DND-41 (cell line): ENCODE measurements around the gene TMX1.

Experiments
- ATAC-seq: fragments of 200-7000 bp; cut with Tn5 transposase; 3 replicates; pipeline ENCODE4 v1.9.1; 2021; ENCODE audit warnings: low read depth; ENCODE audit not compliant: insufficient read depth
- DNase-seq: peaks from one replicate; pipeline ENCODE4 v3.0.0-alpha.2; 2020
- H2AFZ ChIP-seq: 2 replicates; pipeline ENCODE4 v1.6.0; 2012; ENCODE audit warnings: low read depth, low read length
- H3K27ac ChIP-seq: 2 replicates; pipeline ENCODE4 v1.5.1; 2012; ENCODE audit warnings: low read length, inconsistent platforms
- H3K27me3 ChIP-seq: fragments of 200-600 bp; sonication (generic); 2 replicates; pipeline ENCODE4 v1.6.0; 2012; ENCODE audit warnings: low read length, mild to moderate bottlenecking, inconsistent platforms; ENCODE audit not compliant: insufficient read depth, poor library complexity
- H3K36me3 ChIP-seq: 2 replicates; pipeline ENCODE4 v1.5.1; 2012; ENCODE audit warnings: low read length, inconsistent platforms; ENCODE audit not compliant: insufficient read depth
- H3K4me1 ChIP-seq: 2 replicates; pipeline ENCODE4 v1.5.1; 2012; ENCODE audit warnings: mild to moderate bottlenecking, low read length; ENCODE audit not compliant: insufficient read depth
- H3K4me2 ChIP-seq: 2 replicates; pipeline ENCODE4 v1.6.0; 2012; ENCODE audit warnings: mild to moderate bottlenecking, moderate library complexity, low read length, inconsistent platforms; ENCODE audit not compliant: insufficient read depth
- H3K4me3 ChIP-seq, 2 experiments: fragments of 200-600 bp in 1 of 2; shearing (Covaris generic) in 1 of 2; 2 replicates each; pipeline ENCODE4 v1.5.1; 2012 to 2016; ENCODE audit warnings: inconsistent platforms in 2 of 2, low read length in 2 of 2, mild to moderate bottlenecking in 2 of 2, low read depth in 1 of 2, moderate library complexity in 1 of 2
- H3K79me2 ChIP-seq: 2 replicates; pipeline ENCODE4 v1.6.0; 2012; ENCODE audit warnings: low read length, inconsistent platforms; ENCODE audit not compliant: insufficient read depth
- H3K9ac ChIP-seq: 2 replicates; pipeline ENCODE4 v1.6.0; 2012; ENCODE audit warnings: low read depth, mild to moderate bottlenecking, inconsistent platforms, low read length, moderate library complexity
- H3K9me3 ChIP-seq: 2 replicates; pipeline ENCODE4 v1.5.1; 2012; ENCODE audit warnings: low read length, moderate library complexity, mild to moderate bottlenecking, inconsistent platforms; ENCODE audit not compliant: insufficient read depth, severe bottlenecking
- H4K20me1 ChIP-seq: 2 replicates; pipeline ENCODE4 v1.6.0; 2012; ENCODE audit warnings: low read length; ENCODE audit not compliant: insufficient read depth
- EZH2 ChIP-seq: IDR thresholded peaks from 3 replicates; pipeline ENCODE4 v1.6.1; 2012; ENCODE audit warnings: borderline replicate concordance, low read depth, mild to moderate bottlenecking, moderate library complexity, low read length, inconsistent platforms; ENCODE audit not compliant: severe bottlenecking
- TF ChIP-seq, protein P1 (sequence below): IDR thresholded peaks from 2 replicates; pipeline ENCODE4 v1.5.1; 2012; ENCODE audit warnings: borderline replicate concordance, low read length, moderate library complexity, mild to moderate bottlenecking; ENCODE audit not compliant: poor library complexity, severe bottlenecking; ENCODE audit errors: extremely low read depth

Gene TMX1

DNA sequence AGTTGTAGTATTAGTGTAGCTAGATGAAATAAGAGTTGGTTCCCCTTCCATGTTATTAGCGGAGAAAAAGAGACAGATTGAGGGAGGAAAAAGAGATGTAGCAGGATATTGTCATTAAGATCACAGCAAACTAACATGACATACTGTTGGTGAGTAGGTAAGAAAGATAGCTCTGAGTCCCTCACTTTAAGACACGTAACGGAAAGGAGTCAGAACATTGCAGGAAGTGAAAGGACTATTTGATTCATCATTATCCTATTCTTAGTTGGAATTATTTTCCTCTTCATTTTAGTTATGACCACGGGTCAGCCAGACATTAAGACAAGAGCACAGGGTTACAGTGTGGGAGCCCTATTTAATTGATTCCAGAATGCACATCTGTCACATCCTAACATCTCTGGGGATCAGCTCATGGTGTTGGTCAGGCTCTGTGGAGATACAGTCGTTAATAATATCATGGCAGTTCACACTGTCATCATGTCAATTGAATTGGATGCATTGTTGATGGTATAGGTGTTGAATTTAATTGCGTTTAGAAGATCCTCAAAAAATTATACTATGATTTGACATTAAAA lies 55.0 kb downstream of the TMX1 start:
- Histone ChIP-seq H3K4me2 (no peak overlapping the region), H3K27ac (no peak overlapping the region), H3K36me3 (no peaks in the 10 kb centered on the region), H3K9ac (no peak overlapping the region), H3K9me3 (no peaks in the 10 kb centered on the region), H4K20me1 (no peaks in the 10 kb centered on the region), H3K4me3 (no peak overlapping the region), H3K4me1 (peaks cover 6% of the 10 kb centered on the region; the same call in 1 of the 2 replicates), H3K27me3 (no peaks in the 10 kb centered on the region), H3K79me2 (no peaks in the 10 kb centered on the region), H2AFZ (no peak overlapping the region)
- TF ChIP-seq, protein P1, sequence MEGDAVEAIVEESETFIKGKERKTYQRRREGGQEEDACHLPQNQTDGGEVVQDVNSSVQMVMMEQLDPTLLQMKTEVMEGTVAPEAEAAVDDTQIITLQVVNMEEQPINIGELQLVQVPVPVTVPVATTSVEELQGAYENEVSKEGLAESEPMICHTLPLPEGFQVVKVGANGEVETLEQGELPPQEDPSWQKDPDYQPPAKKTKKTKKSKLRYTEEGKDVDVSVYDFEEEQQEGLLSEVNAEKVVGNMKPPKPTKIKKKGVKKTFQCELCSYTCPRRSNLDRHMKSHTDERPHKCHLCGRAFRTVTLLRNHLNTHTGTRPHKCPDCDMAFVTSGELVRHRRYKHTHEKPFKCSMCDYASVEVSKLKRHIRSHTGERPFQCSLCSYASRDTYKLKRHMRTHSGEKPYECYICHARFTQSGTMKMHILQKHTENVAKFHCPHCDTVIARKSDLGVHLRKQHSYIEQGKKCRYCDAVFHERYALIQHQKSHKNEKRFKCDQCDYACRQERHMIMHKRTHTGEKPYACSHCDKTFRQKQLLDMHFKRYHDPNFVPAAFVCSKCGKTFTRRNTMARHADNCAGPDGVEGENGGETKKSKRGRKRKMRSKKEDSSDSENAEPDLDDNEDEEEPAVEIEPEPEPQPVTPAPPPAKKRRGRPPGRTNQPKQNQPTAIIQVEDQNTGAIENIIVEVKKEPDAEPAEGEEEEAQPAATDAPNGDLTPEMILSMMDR = no peak
- TF ChIP-seq EZH2 = no peak
- DNase-seq = no peak
- ATAC-seq = no peak

DNA sequence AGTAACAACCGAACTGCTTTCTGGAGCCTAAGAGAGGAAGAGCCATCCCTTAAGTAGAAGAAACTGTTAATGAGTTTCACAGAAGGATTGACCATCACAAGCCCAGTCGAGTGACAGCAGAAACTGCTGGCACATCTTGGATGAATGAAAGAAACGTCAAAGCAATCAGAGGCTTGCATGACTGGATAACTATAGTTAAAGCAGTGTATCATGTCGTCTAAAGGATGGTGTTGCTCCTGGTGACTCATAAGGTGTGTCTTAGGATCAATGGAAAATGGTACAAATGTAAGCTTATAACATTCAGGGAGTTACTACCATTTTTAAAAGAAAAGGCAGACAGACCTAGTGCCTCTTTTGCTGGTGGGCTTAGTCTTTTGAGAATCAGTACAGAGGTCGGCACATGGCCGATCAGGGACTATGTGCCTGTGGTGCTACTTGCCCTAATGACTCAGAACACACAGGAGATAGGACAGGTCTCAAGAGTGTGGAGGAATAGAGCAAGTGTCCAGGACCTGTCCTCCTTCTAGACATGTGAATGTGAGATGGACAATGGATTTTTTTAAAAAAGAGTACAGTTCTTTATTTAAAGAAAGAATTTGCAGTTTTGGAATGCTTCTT lies 55.7 kb downstream of the TMX1 start:
- no peak overlapping the region for H2AFZ ChIP-seq
- ATAC-seq (no peak), DNase-seq (no peak)
- H3K4me3 ChIP-seq = no peak overlapping the region
- no peak overlapping the region for H3K27ac ChIP-seq
- no peaks in the 10 kb centered on the region for H3K36me3 ChIP-seq
- no peaks in the 10 kb centered on the region for H3K79me2 ChIP-seq
- no peaks in the 10 kb centered on the region for H4K20me1 ChIP-seq
- H3K4me1 ChIP-seq = peaks cover 6% of the 10 kb centered on the region; the same call in 1 of the 2 replicates
- TF ChIP-seq EZH2 = no peak
- TF ChIP-seq, protein P1 = no peak
- H3K27me3 ChIP-seq = no peaks in the 10 kb centered on the region
- H3K4me2 ChIP-seq = no peak overlapping the region
- no peaks in the 10 kb centered on the region for H3K9me3 ChIP-seq
- no peak overlapping the region for H3K9ac ChIP-seq

DNA sequence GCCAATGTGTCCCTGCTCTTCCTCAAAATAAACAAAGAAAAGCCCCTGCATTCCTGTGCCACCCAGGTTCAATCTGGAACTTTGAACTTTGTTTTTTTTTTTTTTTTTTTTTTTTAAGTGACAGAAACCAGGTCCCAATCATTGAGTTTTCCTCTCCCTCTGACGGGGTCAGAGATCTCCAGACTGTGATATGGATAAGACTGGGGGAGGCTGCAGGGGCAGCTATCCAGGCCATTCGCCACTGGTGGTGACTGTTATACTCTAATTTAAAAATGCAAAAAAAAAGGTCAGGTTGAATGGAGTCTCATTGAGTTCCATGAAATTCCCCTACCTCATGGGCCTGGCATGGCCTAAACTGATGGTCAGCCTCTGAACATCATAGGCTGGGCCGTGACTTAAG lies 57.0 kb downstream of the TMX1 start:
- no peaks in the 10 kb centered on the region for H3K9me3 ChIP-seq
- no peak for DNase-seq
- TF ChIP-seq, protein P1 = no peak
- no peak for TF ChIP-seq EZH2

More for the DNA sequence above, 57.0 kb downstream of the TMX1 start:
- no peak overlapping the region for H3K4me2 ChIP-seq
- no peak overlapping the region for H2AFZ ChIP-seq
- peaks cover 6% of the 10 kb centered on the region; the same call in 1 of the 2 replicates for H3K4me1 ChIP-seq
- no peaks in the 10 kb centered on the region for H3K36me3 ChIP-seq
- no peak for ATAC-seq
- no peaks in the 10 kb centered on the region for H3K79me2 ChIP-seq
- H3K9ac ChIP-seq = no peak overlapping the region
- H3K4me3 ChIP-seq = no peak overlapping the region
- no peaks in the 10 kb centered on the region for H4K20me1 ChIP-seq
- H3K27ac ChIP-seq = no peak overlapping the region
- no peaks in the 10 kb centered on the region for H3K27me3 ChIP-seq
